ENCODE results near the gene PZP. TPM values are rescaled to one million over a fixed set of nuclear protein-coding genes. Genes with fewer than 3 reads are reported as not detected.
A peak's percentile ranks its signal among the peaks of the same experiment; 100 is the strongest.

The PZP gene
- total and polyA plus RNA-seq, 2 of the 13 experiments (the other 11 are each of a cell fraction or from before 2014, with no cell fraction given) = 0.07 to 0.89 TPM

DNA sequence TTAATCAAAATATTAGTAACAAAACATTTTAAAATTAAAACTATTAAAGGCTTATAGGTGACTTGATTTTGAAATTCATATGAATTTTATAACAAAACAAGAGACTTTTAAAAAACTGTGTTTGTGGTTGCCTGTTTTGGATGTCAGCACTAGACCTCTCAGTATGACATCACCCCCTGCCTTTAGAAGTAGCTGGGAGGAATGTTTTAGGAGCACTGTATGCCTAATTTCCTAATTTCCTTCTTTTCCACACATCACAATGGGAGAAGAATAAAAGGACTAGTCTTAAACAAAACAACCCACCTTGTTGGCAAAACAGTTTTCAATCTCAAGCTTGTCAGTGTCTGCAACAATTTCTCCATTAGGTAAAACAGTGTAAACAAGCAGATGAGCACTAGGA lies 48.1 kb upstream of the PZP start (continued):
- TF ChIP-seq ZNF674 (CRISPR knock-in tag; IDR thresholded peaks at IDR 0.05; ENCODE audit: low read depth) = no peak
- TF ChIP-seq, protein P1, sequence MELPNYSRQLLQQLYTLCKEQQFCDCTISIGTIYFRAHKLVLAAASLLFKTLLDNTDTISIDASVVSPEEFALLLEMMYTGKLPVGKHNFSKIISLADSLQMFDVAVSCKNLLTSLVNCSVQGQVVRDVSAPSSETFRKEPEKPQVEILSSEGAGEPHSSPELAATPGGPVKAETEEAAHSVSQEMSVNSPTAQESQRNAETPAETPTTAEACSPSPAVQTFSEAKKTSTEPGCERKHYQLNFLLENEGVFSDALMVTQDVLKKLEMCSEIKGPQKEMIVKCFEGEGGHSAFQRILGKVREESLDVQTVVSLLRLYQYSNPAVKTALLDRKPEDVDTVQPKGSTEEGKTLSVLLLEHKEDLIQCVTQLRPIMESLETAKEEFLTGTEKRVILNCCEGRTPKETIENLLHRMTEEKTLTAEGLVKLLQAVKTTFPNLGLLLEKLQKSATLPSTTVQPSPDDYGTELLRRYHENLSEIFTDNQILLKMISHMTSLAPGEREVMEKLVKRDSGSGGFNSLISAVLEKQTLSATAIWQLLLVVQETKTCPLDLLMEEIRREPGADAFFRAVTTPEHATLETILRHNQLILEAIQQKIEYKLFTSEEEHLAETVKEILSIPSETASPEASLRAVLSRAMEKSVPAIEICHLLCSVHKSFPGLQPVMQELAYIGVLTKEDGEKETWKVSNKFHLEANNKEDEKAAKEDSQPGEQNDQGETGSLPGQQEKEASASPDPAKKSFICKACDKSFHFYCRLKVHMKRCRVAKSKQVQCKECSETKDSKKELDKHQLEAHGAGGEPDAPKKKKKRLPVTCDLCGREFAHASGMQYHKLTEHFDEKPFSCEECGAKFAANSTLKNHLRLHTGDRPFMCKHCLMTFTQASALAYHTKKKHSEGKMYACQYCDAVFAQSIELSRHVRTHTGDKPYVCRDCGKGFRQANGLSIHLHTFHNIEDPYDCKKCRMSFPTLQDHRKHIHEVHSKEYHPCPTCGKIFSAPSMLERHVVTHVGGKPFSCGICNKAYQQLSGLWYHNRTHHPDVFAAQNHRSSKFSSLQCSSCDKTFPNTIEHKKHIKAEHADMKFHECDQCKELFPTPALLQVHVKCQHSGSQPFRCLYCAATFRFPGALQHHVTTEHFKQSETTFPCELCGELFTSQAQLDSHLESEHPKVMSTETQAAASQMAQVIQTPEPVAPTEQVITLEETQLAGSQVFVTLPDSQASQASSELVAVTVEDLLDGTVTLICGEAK (IDR thresholded peaks at IDR 0.05) = no peak
- TF ChIP-seq, protein P1 (CRISPR knock-in tag; IDR thresholded peaks at IDR 0.05) = no peak
- 0 out of 2 replicates have a peak, but pooled peaks have one; percentile 3 for TF ChIP-seq ATF7 (IDR thresholded peaks at IDR 0.05)
- no peak for TF ChIP-seq ATF7 (CRISPR knock-in tag; IDR thresholded peaks at IDR 0.05)
- no peak for TF ChIP-seq TOPORS (CRISPR knock-in tag; IDR thresholded peaks at IDR 0.05)
- TF ChIP-seq GATAD2A (CRISPR knock-in tag; IDR thresholded peaks at IDR 0.05) = no peak
- TF ChIP-seq, protein P2, sequence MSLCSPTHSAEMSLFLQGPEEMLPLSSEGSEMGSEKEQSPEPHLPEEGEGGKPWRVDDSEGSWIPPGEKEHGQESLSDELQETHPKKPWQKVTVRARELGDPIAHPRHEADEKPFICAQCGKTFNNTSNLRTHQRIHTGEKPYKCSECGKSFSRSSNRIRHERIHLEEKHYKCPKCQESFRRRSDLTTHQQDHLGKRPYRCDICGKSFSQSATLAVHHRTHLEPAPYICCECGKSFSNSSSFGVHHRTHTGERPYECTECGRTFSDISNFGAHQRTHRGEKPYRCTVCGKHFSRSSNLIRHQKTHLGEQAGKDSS (CRISPR knock-in tag; IDR thresholded peaks at IDR 0.05; ENCODE audit: borderline replicate concordance, low read depth) = peak; percentile 45; the same call in 1 of the 2 replicates
